Limb (tissue), 2 donors: ENCODE results near the gene SLC35B4.
A peak's percentile ranks its signal among the peaks of the same experiment; 100 is the strongest.

Source experiments
- DNase-seq, 2 donors: peaks; one replicate each; pipeline ENCODE4 v3.0.0-alpha.2; 2016; ENCODE audit errors: extremely low spot score in 2 of 2

SLC35B4 gene

GRCh38 chr7:134316539-134317344, at the start of gene SLC35B4:
SLC35B4 (minus strand) TSS chr7:134316930; CDS start chr7:134316751, 179 bp downstream.
- peak; percentile 96 to 98 for DNase-seq

- no peak for DNase-seq
Measured at GRCh38 chr7:134366481-134366880, 49.8 kb upstream of the SLC35B4 start.

- DNase-seq: no peak
Measured at GRCh38 chr7:134365341-134366054, 48.8 kb upstream of the SLC35B4 start.

GRCh38 chr7:134364619-134365037, 47.9 kb upstream of the SLC35B4 start:
- no peak for DNase-seq

DNA sequence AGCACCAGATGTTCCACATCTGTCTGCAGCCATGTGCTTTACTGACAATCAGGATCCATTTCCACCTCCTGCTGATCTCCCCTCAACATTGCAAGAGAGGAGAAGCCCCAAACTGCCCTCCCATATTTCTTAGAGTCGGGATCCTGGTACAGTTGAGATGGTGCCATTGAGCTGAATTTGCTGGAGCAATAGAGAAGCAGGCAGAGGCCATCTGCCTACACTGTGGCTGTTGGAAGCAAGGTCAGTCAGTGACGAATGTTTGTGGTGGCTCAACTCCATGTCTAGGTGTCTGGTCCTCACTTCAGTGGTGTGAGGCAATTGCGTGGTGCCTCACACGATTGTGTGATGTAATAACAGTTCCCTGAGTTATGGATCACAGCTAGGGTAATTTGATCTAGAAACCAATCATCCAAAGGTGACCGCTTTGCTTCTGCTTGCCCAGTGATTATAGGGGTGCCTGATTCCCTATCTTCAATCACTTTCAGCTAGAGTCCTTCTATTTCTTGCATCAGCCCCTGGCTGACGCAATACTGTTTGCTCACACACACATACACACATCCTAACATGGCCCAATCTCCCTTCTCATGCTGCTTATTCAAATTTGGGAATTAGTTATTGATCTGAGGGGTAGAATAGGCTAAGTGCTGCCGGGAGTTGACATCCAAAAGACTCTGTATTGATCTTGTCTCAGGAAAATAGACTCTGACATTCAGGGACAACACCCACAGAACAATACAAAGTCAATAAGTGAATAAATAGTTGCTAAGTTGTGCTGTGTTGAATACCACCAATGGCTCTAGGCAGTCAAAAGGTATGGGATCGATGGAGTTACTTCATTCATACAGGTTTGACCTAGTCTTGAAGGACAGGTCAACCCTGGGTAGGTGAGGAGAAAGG, 46.1 kb upstream of the SLC35B4 start:
- no peak for DNase-seq

DNA sequence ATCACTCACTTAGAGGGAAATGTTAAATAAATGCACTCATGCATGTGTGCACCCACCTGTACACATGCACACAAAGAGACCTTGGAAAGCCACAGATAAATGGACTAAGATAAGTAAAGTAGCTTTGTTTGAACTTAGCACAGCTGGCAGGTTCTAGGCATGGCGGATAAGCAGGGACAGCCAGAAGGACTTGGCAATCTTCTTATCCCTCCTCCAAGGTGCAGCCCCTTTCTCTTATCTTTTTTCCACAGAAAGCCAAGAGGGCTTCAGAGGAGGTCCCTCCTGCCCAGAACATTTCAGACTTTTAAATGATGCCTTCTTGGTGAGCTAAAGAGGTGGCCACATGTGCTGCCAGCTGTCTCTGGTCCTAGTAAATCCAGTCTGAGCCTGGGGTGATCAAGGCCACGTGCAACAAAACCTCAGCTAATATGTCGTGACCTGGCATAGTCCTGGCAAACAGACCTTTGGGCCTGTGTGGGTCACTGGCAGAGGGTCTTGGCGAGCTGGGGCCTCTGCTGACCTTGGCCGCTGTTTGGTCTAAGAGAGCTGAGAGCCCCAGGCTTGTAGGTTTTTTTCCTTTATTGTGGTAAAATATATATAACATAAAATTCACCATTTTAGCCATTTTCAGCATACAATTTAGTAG, 43.2 kb upstream of the SLC35B4 start:
- no peak for DNase-seq

DNA sequence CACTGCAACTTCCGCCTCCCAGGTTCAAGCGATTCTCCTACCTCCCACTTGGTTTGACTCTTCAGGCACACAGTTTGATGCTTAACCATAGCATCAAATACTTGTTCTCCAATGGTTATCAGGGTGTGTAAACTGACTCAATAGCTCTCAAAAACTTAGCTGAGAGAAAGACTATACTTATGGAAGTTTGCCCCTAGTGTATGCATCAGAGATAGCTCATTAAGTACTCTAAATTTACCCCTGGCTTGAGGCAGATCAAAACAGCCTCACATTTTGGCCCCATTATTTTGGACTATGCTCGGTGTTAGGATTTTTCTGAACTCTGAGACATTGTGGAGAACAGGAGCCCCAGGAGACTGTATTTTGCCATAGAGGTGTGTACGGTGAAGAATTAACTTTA, 40.8 kb upstream of the SLC35B4 start:
- DNase-seq: no peak

DNA sequence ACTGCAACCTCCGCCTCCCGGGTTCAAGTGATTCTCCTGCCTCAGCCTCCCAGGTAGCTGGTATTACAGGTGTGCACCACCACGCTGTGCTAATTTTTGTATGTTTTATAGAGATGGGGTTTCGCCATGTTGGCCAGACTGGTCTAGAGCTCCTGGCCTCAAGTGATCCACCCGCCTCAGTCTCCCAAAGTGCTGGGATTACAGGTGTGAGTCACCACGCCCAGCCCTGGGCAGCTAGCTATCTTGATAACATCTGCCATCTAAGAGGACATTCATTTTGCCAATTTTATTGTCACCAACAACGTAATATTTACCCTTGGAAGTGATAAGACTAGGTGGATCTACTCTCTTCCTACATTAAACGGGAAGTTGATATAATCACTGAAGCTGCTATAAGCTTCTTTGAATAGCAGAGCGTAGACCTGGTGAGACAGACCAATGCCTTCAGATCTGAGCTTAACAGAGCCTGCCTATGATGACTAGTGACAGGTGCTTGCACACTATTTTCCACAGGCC, 39.7 kb upstream of the SLC35B4 start:
- DNase-seq: no peak

- DNase-seq: no peak
Measured at GRCh38 chr7:134355927-134356326, 39.2 kb upstream of the SLC35B4 start.

DNA sequence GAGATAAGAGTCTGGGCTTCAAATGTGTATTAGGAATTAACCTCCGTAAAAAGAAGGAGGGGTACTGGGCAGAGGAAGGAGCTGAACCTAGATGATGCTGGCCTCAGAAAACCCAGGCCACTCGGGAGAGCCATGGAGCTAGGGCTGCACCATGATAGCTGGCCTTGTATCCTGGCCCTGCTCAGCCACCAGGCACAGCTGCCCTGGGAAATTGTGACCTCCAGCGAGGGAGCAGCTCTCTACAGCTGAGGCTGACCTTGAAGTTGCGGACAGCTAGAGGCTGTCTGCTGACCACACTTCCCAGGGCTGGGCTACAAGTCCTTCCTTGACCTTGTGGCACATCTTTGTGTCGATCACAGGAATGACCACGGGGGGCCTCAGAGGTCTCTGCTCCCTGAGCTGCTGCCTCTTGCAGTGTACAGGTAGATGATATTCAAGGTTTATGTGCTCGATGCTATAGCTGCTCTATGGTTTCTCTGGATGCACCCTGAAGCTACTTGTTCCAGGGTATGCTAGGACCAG, 38.3 kb upstream of the SLC35B4 start:
- DNase-seq: no peak

DNA sequence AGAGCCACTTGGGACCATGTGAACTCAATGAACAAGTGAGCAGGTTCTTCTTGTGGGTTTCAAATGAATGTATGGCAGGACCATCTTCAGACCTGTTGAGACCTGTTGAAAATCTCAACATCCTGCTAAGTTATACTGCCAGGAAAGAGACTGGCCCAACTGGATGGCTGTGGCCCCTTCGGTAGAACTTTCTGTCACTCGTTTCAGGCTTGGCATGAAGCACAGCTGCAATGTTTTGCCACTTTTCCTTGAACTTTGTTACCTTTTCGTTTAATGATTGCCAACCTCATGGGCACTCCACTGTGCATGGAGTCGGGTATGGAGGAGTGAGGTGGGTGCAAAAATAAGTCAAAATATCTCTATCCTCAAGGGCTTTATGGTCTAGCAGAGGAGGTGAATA, 36.7 kb upstream of the SLC35B4 start:
- DNase-seq: no peak

DNA sequence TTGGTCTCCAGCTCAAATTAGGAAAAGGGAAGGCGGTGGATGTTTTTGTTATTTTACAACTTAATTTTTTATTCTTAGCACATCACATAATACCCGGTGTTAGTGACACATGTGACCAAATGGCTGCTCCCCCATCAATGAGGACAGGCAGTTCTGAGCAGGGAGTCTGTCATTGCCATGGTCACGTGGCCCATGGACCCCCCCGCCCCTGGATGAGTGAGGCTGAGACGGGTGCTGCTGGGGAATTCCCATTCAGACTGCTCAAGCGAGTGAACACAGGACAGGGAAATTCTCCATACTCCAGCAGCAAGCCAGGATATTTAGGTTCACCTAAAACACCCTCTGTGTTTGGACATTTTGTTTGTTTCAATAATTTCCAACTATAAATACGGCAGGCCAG, 34.7 kb upstream of the SLC35B4 start:
- no peak for DNase-seq

- DNase-seq: no peak
Measured at GRCh38 chr7:134350709-134351108, 34.0 kb upstream of the SLC35B4 start.

DNA sequence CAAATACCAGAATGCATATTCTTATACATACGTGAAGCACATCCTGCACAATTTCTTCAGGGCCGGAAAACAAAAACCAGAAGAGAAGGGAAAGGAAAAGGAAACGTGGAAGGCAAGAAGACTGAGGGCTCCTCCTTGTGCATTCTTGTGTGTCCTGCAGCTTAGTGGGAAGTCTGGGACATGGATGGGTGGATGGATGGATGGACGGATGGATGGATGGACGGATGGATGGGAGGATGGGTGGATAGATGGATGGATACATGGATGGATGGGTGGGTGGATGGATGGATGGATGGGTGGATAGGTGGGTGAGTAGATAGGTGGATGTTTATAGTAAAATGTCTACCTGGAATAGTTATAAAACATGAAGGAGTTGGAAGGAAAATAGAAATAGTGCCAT, 30.8 kb upstream of the SLC35B4 start:
- DNase-seq: no peak

- no peak for DNase-seq
Measured at GRCh38 chr7:134343796-134344195, 27.1 kb upstream of the SLC35B4 start.

DNA sequence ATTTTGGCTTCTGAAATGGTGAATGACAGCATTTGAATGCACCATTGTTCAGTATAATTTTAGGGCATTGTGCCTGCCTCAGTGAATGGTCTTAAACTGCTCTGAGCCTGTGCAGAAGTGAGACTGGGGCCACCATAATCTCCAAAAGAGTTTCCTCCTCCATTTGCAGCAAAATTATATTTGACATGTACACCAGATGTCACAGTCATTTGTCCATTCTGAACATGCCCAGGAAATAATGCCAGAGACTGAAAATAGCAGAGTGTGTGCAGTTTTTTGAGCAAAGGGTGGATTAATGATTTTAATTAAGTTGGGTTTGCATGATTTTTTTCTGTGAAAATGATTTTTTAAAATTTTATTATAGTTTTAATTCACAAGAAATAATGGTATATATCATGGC, 26.4 kb upstream of the SLC35B4 start:
- DNase-seq: no peak

- DNase-seq: no peak
Measured at GRCh38 chr7:134339475-134339874, 22.7 kb upstream of the SLC35B4 start.

DNA sequence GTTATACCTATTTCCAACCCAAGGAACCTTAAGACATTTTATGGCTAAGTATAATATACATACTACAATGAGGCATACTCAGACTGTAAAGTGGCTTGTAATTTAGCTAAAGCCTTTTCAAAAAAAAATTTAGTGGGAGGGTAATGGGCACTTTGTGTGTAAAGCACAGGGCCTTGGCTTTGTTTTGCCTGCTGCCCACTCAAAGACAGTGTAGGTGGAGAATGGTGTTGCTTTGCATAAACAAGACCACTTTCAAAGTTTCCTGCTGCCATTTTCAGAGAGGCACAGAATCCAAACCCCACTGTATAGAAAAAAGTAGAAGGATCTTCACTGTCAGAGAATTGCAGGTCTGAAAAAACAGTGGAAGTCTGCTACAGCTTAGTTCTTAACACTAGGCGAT, 21.2 kb upstream of the SLC35B4 start:
- DNase-seq: no peak

DNA sequence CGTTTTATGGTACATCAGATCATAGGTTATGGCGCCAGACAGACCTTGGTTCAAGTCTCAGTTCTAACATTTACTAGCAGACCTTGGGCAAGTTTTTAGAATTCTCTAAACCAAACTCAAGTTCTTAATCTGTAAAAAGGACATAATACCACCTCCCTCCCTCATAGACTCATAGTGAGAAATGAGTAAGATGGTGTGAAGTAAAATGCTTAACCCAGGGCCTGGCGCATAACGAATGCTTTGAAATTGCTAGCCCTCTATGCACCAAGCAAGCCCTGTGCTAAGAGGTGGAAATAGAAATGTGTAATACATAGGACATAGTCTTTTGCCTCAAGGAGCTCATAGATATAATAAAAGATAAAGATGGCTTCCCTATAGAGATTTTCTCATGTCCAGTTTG, 17.7 kb upstream of the SLC35B4 start:
- no peak for DNase-seq

DNA sequence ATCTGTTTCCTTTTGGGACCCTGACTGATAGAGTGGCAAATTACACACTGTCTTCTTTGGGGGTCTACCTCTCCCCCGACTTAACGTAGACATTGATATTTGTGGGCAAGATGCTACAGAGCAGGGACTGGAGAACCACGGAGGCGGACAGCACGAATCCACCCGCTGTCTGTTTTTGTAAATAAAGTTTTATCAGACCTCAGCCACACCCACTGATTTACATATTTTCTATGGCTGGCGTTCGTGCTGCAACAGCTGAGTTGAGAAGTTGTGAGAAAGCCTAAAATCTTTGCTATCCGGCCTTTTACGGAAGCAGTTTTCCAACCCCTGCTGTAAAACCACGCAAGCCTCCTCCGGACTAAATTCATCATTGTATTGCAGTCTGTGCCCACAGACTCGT, 17.2 kb upstream of the SLC35B4 start:
- DNase-seq: no peak

DNA sequence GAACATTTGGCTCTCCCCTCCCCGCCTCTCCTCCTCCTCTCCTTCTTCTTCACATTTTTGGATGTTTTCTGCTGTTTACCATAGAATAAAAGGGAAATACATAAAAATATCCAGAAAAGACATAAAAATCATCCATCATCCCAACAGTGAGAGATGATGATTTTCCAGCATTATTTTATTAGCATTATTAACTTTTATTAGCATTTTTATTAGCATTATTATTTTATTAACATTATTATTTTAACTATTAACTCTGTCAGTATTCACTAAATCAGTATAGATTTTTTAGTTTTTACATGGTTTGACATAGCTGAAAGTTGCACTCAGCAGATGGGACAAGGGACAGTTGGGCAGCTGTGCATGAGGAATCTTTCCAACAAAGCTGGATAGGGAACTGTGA, 16.2 kb upstream of the SLC35B4 start:
- no peak for DNase-seq
